ENCODE data around the gene MAL.
"Not testable (repeated sequence)": the region's sequence is repeated elsewhere in the genome, so short reads cannot be mapped to it uniquely, and the experiment has no call there.

The MAL gene

DNA sequence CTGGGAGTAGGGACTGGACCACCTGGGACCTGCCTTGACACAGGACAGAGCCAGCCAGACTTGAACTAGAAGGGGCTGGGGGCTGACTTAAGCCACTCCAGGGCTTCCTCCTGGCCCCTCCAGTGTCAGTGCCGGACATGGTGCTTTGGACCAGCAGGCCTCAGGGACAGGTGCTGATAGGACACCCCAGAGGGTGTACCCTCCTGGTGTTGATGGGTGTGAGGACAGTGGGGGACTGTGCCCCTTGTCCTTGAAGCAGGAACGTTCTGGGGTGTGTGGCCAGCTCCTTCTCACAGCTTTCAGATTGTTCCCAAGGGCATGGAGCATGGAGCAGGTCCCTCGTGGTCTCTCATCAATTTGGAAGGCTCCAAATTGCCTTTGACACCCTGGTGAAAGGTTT lies 6.8 kb downstream of the MAL start:
- DNase-seq (ENCODE audit: low read depth in 1 of 2, low spot score in 1 of 2) = no peak

DNA sequence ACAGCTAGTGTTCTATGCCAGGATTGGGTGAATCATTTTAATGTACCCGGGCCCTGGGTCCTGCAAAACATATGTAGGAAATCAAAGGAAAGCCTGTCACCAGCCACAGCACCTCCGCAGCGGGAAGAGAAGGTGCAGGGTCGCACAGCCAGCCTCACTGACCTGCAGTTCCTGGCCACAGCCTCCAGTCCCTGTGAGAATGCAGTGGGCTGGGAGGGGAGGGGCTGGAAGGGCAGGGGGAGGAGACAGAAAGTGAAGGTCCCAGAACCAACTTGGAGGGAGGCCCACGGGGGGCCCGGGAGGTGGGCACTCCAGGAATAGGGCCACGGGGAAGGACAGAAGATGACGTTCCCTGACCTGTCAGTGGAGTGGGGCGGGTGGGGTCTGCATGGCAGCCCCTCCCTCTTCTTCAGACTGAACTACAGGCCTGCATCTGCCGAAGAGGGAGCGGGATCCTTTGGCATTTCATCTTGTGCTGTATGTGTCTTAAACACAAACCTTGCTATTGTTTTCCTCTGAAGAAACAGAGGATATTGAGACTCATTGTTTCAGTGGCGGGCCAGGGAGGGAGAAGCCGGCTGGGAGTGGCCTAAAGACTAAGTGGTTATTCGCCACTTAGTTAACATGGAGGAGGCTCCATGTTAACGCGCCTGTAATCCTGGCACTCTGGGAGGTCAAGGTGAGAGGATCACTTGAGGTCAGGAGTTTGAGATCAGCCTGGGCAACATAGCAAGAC lies 7.5 kb downstream of the MAL start:
- DNase-seq (ENCODE audit: low read depth in 1 of 2, low spot score in 1 of 2) = no peak

DNA sequence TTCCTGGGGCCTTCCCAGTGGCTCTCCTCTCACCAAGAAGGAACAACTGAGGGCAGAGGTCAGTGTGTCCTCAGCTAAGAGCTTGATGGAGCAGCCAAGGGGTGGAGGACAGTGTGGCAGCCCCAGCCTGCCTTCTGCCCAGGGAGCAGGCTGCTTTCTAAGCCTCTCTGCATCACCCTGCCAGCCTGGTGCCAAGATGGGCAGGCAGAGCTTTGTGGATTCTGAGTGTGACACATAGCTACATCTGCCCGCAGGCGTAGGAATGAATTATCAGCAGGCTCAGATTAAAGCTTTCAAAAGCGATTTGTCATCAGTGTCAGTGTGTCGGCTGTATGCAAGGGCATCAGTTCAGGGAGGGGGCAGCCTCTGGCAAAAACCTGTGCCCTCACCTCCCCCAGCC lies 8.7 kb downstream of the MAL start:
- no peak for DNase-seq (ENCODE audit: low read depth in 1 of 2, low spot score in 1 of 2)

DNA sequence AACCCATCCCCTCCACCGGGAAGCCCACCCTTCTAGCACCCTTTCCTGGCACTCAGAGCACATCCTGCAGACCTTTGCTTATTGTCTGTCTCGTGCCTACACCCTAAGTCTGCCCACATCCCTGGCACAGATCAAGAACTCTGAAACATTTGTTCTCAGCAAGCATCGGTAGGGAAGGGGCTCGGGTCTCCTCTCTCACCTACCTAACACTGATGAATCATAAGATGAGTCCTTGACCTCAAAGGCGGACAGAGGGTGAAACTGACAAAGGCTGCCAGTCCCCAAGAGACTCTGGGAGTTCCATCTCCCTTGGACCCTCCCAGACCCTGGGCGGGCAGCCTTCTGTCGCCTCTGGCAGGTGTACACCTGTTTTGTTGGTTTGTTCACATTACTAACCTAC lies 9.3 kb downstream of the MAL start:
- DNase-seq (ENCODE audit: low read depth in 1 of 2, low spot score in 1 of 2) = no peak

DNA sequence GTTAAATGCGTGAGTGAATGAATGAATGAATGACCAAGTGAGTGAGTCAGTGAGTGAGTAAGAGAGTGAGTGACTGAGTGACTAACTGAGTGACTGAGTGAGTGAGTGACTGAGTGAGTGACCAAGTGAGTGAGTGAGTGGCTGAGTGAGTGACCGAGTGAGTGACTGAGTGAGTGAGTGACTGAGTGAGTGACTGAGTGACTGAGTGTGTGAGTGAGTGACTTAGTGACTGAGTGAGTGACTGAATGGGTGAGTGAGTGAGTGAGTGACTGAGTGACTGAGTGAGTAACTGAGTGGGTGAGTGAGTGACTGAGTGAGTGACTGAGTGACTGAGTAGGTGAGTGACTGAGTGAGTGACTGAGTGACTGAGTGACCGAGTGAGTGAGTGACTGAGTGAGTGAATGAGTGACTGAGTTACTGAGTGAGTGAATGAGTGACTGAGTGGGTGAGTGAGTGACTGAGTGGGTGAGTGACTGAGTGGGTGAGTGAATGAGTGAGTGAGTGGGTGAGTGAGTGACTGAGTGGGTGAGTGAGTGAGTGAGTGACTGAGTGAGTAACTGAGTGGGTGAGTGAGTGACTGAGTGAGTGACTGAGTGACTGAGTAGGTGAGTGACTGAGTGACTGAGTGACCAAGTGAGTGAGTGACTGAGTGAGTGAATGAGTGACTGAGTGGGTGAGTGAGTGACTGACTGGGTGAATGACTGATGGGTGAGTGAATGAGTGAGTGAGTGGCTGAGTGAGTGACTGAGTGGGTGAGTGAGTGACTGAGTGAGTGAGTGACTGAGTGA lies 11.3 kb downstream of the MAL start:
- no peak for DNase-seq (ENCODE audit: low read depth in 1 of 2, low spot score in 1 of 2)

DNA sequence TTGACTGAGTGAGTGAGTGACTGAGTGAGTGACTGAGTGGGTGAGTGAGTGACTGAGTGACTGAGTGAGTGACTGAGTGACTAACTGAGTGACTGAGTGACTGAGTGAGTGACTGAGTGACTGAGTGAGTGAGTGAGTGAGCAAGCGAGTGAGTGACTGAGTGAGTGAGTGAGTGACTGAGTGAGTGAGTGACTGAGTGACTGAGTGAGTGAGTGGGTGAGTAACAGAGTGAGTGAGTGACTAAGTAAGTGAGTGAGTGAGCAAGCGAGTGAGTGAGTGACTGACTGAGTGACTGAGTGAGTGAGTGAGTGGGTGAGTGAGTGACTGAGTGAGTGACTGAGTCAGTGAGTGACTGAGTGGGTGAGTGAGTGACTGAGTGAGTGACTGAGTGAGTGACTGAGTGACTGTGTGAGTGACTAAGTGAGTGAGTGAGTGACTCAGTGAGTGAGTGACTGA lies 11.9 kb downstream of the MAL start:
- DNase-seq (ENCODE audit: low read depth in 1 of 2, low spot score in 1 of 2) = no peak

DNA sequence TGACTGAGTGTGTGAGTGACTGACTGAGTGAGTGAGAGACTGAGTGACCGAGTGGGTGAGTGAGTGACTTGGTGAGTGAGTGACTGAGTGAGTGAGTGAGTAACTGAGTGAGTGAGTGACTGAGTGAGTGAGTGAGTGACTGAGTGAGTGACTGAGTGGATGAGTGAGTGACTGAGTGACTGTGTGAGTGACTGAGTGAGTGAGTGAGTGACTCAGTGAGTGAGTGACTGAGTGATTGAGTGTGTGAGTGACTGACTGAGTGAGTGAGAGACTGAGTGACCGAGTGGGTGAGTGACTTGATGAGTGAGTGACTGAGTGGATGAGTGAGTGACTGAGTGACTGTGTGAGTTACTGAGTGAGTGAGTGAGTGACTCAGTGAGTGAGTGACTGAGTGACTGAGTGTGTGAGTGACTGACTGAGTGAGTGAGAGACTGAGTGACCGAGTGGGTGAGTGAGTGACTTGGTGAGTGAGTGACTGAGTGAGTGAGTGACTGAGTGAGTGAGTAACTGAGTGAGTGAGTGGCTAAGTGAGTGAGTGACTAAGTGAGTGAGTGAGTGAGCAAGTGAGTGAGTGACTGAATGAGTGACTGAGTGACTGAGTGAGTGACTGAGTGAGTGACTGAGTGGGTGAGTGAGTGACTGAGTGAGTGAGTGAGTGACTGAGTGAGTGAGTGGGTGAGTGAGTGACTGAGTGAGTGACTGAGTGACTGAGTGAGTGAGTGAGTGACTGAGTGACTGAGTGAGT lies 12.5 kb downstream of the MAL start:
- DNase-seq (ENCODE audit: low read depth in 1 of 2, low spot score in 1 of 2) = not testable (repeated sequence)

DNA sequence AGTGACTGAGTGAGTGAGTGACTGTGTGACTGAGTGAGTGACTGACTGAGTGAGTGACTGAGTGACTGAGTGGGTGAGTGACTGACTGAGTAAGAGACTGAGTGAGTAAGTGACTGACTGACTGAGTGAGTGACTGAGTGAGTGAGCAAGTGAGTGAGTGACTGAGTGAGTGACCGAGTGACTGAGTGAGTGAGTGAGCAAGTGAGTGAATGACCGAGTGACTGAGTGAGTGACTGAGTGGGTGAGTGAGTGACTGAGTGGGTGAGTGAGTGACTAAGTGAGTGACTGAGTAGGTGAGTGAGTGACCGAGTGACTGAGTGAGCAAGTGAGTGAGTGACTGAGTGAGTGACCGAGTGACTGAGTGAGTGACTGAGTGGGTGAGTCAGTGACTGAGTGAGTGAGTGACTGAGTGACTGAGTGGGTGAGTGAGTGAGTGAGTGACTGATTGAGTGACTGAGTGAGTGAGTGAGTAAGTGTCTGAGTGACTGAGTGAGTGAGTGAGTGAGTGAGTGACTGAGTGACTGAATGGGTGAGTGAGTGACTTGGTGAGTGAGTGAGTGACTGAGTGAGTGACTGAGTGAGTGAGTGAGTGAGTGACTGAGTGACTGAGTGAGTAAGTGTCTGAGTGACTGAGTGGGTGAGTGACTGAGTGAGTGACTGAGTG lies 13.3 kb downstream of the MAL start:
- no peak for DNase-seq (ENCODE audit: low read depth in 1 of 2, low spot score in 1 of 2)

DNA sequence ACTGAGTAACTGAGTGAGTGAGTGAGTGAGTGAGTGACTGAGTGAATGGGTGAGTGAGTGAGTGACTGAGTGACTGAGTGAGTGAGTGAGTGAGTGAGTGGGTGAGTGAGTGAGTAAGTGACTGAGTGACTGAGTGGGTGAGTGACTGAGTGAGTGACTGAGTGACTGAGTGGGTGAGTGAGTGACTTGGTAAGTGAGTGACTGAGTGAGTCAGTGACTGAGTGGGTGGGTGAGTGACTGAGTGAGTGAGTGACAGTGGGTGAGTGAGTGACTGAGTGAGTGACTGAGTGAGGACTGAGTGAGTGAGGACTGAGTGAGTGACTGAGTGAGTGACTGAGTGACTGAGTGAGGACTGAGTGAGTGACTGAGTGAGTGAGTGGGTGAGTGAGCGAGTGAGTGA lies 13.9 kb downstream of the MAL start:
- DNase-seq (ENCODE audit: low read depth in 1 of 2, low spot score in 1 of 2) = no peak

DNA sequence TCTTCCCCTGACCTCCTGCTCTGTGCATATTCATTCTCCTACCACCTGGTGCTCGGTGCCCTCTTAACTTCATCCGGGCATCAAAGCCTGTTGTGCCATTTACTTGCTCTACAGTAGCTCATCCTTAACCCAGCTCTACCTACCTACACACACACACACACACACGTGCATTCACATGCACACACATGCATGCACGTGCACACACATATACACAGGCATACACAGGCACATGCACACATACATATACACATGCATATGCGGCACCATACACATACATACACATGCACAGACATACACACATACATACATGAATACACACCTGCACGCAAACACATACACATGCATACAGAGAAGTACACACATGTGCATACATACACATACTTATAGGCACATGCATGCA lies 14.5 kb downstream of the MAL start:
- no peak for DNase-seq (ENCODE audit: low read depth in 1 of 2, low spot score in 1 of 2)

DNA sequence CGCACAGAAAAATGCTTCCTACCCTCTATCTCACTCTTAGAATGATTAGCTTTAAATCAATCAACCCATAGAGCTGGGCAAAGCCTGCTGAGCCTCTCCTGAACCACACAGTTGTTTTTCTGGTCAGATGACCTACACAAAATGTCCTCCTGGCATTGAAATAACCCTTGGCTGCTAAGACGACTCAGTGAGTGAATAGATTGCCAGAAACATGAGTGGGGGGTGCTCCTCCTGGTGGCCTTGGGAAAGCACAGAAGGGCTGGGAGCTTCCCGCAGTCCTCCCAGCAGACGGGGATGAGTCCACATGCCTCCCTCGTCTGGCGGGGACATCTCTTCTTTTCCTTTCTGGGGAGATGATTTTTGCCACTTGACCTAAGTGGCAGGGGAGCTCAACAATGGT lies 14.9 kb downstream of the MAL start:
- no peak for DNase-seq (ENCODE audit: low read depth in 1 of 2, low spot score in 1 of 2)

DNA sequence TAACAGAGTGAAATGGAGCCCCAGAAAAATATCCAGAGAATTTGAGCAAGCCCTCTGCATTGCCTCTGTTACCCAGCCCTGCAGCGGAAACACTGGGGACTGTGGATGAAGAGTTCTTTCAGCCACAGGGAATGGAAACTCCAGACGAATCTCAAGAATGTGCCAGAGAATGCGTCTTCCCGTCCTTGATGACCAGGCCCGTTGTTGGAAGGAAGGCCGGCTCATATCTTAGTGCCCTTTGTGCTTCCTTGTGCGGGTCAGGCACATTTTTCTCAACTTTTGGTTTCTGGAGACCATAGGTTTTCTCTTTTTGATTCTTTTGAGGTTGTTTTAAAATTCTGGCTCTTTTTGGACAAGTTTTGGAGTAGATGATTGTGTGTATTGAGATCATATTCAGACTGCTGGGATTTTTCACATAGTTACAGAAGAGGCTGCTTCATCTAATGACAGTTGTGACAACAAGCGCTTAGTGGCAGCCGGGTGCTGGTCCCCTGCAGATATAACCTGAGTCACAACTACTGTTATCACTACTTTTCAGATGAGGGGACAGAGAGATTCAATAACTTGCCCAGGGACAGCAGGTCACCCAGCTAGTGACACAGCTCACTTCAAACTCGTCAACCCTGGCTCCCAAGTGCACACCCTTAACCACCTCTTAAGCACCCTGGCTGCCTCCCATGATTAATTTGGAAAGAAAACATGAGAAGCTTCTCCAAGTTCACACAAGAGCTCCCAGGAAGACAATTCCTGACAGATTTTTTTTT lies 15.7 kb downstream of the MAL start:
- DNase-seq (ENCODE audit: low read depth in 1 of 2, low spot score in 1 of 2) = no peak

DNA sequence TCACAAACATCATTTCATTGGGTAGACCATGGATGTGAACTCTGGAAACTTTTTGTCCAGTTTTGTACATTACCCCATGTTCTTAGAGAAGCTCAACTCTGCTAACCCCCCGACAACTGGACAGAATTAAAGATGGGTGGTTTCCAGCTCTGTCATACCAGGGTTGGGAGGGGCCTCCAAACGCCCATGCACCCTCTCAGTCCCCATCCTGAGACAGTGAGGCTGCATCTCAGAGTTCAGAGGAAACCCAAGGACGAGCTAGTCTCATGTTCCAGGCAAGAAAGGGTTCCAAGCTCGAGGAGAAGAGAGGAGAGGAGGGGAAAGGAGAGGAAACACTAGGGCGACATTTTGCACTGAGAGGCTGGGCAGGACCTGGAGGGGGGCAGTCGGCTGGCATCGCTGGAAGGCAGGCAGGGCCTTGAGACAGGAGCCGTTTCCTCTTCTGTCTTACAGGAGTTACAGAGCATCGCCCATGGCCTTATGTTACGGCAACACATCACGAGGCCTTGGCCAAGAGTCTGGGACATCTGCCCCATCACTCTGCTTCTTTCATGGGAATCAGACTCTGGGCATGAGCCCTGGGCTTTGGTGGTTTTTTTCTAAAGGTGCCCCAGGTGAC lies 16.4 kb downstream of the MAL start:
- no peak for DNase-seq (ENCODE audit: low read depth in 1 of 2, low spot score in 1 of 2)

DNA sequence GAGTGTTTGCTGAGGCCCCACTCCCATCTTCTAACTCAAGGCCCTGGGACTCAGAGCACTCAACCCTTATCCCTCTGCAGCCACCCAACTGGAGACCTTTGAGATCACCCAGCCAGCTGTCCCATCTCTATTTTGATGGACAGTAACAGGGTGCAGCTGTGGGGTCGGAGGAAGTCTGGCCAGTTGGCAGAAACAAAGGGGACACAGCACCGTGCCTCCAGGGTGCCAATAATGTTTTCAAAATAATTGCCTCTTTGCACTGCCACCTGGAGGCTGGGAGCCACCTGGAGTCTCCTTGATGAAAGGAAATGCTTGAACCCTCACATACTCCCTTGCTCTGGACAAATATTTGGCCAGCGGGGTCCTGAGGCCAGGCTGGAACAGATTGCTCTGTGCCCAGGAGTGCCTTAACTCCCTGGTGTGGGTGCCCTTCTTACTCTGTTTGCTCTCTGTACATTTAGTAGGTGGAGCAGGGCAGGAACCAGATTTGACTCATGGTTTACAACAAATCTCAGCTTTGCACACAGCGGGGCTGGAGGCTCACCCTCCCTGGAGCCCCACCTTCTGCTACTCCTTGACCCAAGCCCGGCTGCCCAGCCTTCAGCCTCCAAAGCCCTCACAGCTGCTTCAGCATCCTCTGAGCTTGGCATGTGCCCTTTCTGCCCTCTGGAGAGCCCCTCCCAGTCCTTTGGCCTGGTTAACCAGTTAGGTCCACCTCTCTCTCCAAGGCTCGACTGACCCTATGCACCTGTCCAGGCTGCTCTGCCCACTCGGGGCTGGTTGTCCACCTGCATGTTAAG lies 17.2 kb downstream of the MAL start:
- DNase-seq (ENCODE audit: low read depth in 1 of 2, low spot score in 1 of 2) = no peak

DNA sequence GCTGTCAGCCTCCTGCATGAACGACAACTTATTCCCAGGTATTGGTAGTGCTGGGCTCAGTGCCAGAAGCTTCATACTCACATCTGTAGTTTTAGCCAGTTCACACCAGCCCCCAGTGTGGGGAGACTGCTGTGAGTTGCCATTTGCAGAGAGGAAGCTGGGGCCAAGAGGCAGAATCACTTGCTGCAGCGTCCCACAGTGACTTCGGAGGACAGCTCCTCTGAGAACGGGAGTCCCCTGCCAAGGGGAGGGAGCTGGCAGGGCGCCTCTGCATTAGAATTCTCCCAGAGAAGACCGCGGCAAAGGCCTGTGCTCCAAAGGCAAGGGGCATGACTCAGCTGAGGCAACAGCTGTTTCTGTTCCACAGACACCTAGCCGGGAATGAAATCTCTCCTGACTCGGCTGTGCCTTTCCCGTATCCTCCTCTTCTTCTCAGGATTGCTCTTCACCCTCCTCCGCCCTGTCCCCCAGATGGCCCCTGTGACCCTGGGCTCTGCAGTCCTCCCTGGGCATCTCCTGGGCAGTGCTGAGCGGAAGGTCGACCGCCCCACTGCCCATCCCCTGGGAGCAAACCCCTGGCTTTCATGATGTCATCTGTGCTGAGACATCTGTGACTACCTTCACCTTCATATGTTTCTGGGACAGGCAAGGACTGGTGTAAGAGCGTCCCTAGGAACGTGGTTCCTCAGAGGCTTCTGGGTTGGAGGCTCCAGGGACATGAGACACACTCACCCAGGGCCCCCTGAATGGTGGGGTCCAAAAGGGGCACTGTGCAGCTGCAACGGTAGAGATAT lies 18.0 kb downstream of the MAL start:
- DNase-seq (ENCODE audit: low read depth in 1 of 2, low spot score in 1 of 2) = no peak

DNA sequence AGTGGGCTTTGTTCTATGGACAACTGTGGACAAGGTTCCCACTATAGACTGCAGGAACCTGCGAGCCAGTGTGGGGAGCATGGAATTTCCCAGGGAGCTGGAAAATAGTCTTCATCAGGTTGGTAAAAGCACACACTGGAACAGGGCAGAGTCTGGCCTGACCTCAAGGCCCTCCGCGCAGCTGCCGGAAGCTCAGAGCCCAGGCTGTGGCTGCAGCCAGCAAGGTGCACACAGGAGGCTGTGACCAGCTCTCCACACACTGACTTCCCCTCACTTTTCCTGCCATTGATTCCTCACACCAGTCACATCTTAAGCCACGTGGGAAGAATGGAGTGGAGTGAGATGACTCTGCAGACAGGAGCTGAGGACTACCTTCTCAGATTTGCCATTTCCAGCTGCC lies 19.1 kb downstream of the MAL start:
- no peak for DNase-seq (ENCODE audit: low read depth in 1 of 2, low spot score in 1 of 2)

DNA sequence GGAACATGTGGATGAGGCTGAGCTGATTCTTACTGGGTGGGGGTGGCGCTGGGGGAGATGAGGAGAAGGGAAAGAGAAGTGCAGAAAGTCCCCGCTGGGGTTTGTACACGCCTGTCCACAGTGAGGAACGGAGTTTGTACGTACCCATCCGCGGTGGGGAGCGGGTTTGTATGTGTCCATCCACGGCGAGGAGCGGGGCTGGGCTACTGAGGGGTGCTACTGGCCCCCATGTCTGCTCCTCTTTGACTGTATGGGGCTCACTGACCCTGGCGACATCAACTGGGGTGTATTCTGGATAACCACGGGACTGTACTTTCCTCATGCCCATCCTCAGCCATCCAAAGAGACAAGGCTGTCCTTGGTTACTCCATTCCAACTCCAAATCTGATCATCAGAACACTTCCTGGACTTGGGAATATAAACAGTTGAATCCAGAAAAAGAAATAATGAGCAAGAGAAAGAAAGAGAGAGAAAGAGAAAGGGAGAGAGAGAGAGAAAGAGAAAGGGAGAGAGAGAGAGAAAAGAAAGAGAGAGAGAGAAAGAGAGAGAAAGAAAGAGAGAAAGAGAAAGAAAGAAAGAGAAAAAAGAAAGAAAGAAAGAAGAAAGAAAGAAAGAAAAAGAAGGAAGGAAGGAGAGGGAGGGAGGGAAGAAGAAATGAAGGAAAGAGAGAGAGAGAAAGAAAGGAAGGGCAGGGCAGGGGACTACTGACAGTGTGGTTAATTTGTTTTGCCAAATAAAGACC lies 21.0 kb downstream of the MAL start:
- no peak for DNase-seq (ENCODE audit: low read depth in 1 of 2, low spot score in 1 of 2)
